HepG2 (cell line): ENCODE results near the gene MYBPC3. TPM values are rescaled to one million over a fixed set of nuclear protein-coding genes. Genes with fewer than 3 reads are reported as not detected.

Source experiments
- ATAC-seq: fragments of 200-7000 bp; cut with Tn5 transposase; 3 replicates; pipeline ENCODE4 v1.9.1; 2020; ENCODE audit warnings: mild to moderate bottlenecking, moderate library complexity
- BruUV-seq: library from RNA; stranded (reverse); fragments of 400-500 nt; replicated peaks from 2 replicates; lab custom pipeline; 2021; lab: Mats Ljungman, UMichigan
- CTCF ChIA-PET: fragments of 300-600 bp; formaldehyde crosslinking; extraction: SDS; loops from one replicate; lab custom pipeline; 2021; ENCODE audit warnings: low total read pairs, inconsistent platforms, low intra/inter-chr PET ratio; lab: Yijun Ruan, JAX
- POLR2A ChIA-PET: fragments of 350-600 bp; sonication (Branson Sonifier 250); formaldehyde crosslinking; loops from one replicate; lab custom pipeline; 2020; ENCODE audit warnings: antibody characterized with exemption, inconsistent platforms; lab: Yijun Ruan, JAX
- DNase-seq: peaks from one replicate; pipeline ENCODE4 v3.0.0-alpha.2; 2015; ENCODE audit warnings: low spot score
- FAIRE-seq: peaks from 3 replicates; lab custom pipeline; 2011; peaks lifted over from hg19 to GRCh38; lab: Jason Lieb, UNC
- H2AFZ ChIP-seq: one replicate; pipeline ENCODE4 v1.6.1; 2011; ENCODE audit warnings: low read length, inconsistent platforms
- H3K27ac ChIP-seq: fragments of 300-600 bp; 3 replicates; pipeline ENCODE4 v1.8.0; 2011; ENCODE audit warnings: mixed run types, mild to moderate bottlenecking, mixed read lengths, low read length, inconsistent platforms; ENCODE audit not compliant: insufficient read depth; ENCODE audit errors: extremely low read length
- H3K27me3 ChIP-seq, 2 experiments: fragments of 200-600 bp in 1 of 2; 2 replicates in 1 of 2; 3 replicates in 1 of 2; pipeline versions ENCODE4 v1.6.0 to v1.8.0; 2011; ENCODE audit warnings: low read length in 2 of 2, mild to moderate bottlenecking in 2 of 2, moderate library complexity in 2 of 2, inconsistent platforms in 1 of 2; ENCODE audit not compliant: insufficient read depth in 2 of 2, control insufficient read depth in 1 of 2
- H3K36me3 ChIP-seq, 2 experiments: fragments of 200-600 bp in 1 of 2; replicated peaks in 1 of 2; 2 replicates in 1 of 2; 3 replicates in 1 of 2; pipeline versions ENCODE4 v1.5.1 to v1.8.0; 2011; ENCODE audit warnings: low read length in 2 of 2, inconsistent platforms in 1 of 2; ENCODE audit not compliant: insufficient read depth in 2 of 2, control insufficient read depth in 1 of 2
- H3K4me1 ChIP-seq: 2 replicates; pipeline ENCODE4 v1.5.1; 2012; ENCODE audit warnings: low read length, inconsistent platforms; ENCODE audit not compliant: insufficient read depth
- H3K4me2 ChIP-seq: 2 replicates; pipeline ENCODE4 v1.6.0; 2011; ENCODE audit warnings: low read depth, low read length, inconsistent platforms
- H3K4me3 ChIP-seq, 3 experiments: fragments of 200-600 bp in 1 of 3; sonication (generic), shearing (Covaris generic) in 1 of 3; replicated peaks in 1 of 3; 2 replicates each; pipeline ENCODE4 v1.5.1; 2011 to 2016; ENCODE audit warnings: low read length in 3 of 3, inconsistent platforms in 2 of 3, low read depth in 2 of 3, mild to moderate bottlenecking in 2 of 3, control low read depth in 1 of 3, mixed read lengths in 1 of 3; ENCODE audit not compliant: insufficient read depth in 1 of 3
- H3K79me2 ChIP-seq: one replicate; pipeline ENCODE4 v1.6.1; 2011; ENCODE audit warnings: low read length, inconsistent platforms; ENCODE audit not compliant: insufficient read depth
- H3K9ac ChIP-seq: 2 replicates; pipeline ENCODE4 v1.6.0; 2011; ENCODE audit warnings: mild to moderate bottlenecking, low read depth, low read length, inconsistent platforms; ENCODE audit not compliant: insufficient read depth
- H3K9me3 ChIP-seq: 2 replicates; pipeline ENCODE4 v1.5.1; 2012; ENCODE audit warnings: mild to moderate bottlenecking, low read length
- H4K20me1 ChIP-seq: 2 replicates; pipeline ENCODE4 v1.6.0; 2011; ENCODE audit warnings: inconsistent platforms, mild to moderate bottlenecking, low read length, moderate library complexity; ENCODE audit not compliant: insufficient read depth
- HMG20A ChIP-seq: IDR thresholded peaks from 2 replicates; pipeline ENCODE4 v1.6.1; 2016; ENCODE audit warnings: borderline replicate concordance
- KDM1A ChIP-seq: IDR thresholded peaks from 2 replicates; pipeline ENCODE4 v1.6.1; 2016; ENCODE audit warnings: missing compliant biosample characterization
- SNAI1 ChIP-seq: sonication (generic); formaldehyde crosslinking; IDR thresholded peaks from 2 replicates; pipeline ENCODE4 v1.5.0; 2020; ENCODE audit warnings: mild to moderate bottlenecking, missing genetic modification reagents, borderline replicate concordance
- U2AF2 ChIP-seq: fragments of 200-400 bp; formaldehyde crosslinking; IDR thresholded peaks from 2 replicates; pipeline ENCODE4 v1.6.1; 2017; ENCODE audit warnings: low read depth, mild to moderate bottlenecking, low read length
- ZNF512B ChIP-seq: sonication (generic); formaldehyde crosslinking; IDR thresholded peaks from 2 replicates; pipeline ENCODE4 v1.5.1; 2020; ENCODE audit warnings: missing genetic modification reagents, mild to moderate bottlenecking, borderline replicate concordance
- ZNF629 ChIP-seq: sonication (generic); formaldehyde crosslinking; conservative IDR thresholded peaks from 2 replicates; pipeline ENCODE4 v1.5.0; 2020; ENCODE audit warnings: missing genetic modification reagents
- ZNF740 ChIP-seq: sonication (generic); formaldehyde crosslinking; IDR thresholded peaks from 2 replicates; pipeline ENCODE4 v1.4.0; 2020; ENCODE audit warnings: missing genetic modification reagents
- WGBS: methylation state at CpG from one replicate; pipeline ENCODE4 v1.1.6; 2017; ENCODE audit warnings: low lambda C conversion rate; 5-methylcytosine and 5-hydroxymethylcytosine counted together
- in situ Hi-C: cut with HindIII; loops from 2 replicates; pipeline ENCODE4 v1.10.0; 2017; ENCODE audit warnings: low pct_unique_long_range_greater_than_20kb; ENCODE audit not compliant: extremely low pct_ligation_motif_present
- intact Hi-C: fragments of 100-400 bp; cut with micrococcal nuclease; formaldehyde crosslinking; loops from one replicate; pipeline ENCODE4 v1.10.0; 2022; ENCODE audit not compliant: unreplicated experiment
- polyA plus RNA-seq, 8 experiments: library from polyadenylated mRNA; depleted of rRNA in 3 of 8; stranded (reverse) in 7 of 8; unstranded in 1 of 8; fragments of >200 nt; fragmentation: Illumina TruSeq in 4 of 8; extraction: Trizol in 4 of 8; gene quantifications; 2 replicates each; pipeline versions ENCODE4 v1.2.1 to v1.2.3, GENCODE V29; 2011 to 2016; ENCODE audit warnings: low read depth in 4 of 8, missing spikeins in 1 of 8, mixed read lengths in 1 of 8; ENCODE audit not compliant: insufficient read depth in 1 of 8
- total RNA-seq, 5 experiments: library from RNA; depleted of rRNA; stranded (reverse); fragments of >200 nt; fragmentation: Illumina TruSeq; extraction: Trizol; gene quantifications; 2 replicates each; pipeline ENCODE4 v1.2.3, GENCODE V29; 2016; ENCODE audit warnings: low read depth in 1 of 5
- TF ChIP-seq, protein P1 (sequence below): IDR thresholded peaks from 2 replicates; pipeline ENCODE4 v1.6.1; 2012; ENCODE audit warnings: low read length, improper control_type of control experiment
- TF ChIP-seq, protein P2 (sequence below): sonication (generic); formaldehyde crosslinking; IDR thresholded peaks from 2 replicates; pipeline ENCODE4 v1.5.1; 2020; ENCODE audit warnings: mild to moderate bottlenecking, missing genetic modification reagents, moderate library complexity

The MYBPC3 gene
- total and polyA plus RNA-seq, 2 of the 13 experiments (the other 11 are each of a cell fraction or from before 2014, with no cell fraction given): not detected

- TF ChIP-seq ZNF512B: no peak
Measured at GRCh38 chr11:47400768-47401279, 48.3 kb upstream of the MYBPC3 start (continued).

GRCh38 chr11:47399860-47400767 is 47.6 kb upstream of the MYBPC3 start:
- no peak for DNase-seq
- TF ChIP-seq KDM1A (0 out of 2 replicates have a peak, but pooled peaks have one; percentile 26), ZNF629 (CRISPR knock-in tag) (peak; percentile 95), ZNF740 (CRISPR knock-in tag) (0 out of 2 replicates have a peak, but pooled peaks have one; percentile 40), U2AF2 (no peak), HMG20A (CRISPR knock-in tag) (no peak), SNAI1 (CRISPR knock-in tag) (no peak)
- TF ChIP-seq, protein P1, sequence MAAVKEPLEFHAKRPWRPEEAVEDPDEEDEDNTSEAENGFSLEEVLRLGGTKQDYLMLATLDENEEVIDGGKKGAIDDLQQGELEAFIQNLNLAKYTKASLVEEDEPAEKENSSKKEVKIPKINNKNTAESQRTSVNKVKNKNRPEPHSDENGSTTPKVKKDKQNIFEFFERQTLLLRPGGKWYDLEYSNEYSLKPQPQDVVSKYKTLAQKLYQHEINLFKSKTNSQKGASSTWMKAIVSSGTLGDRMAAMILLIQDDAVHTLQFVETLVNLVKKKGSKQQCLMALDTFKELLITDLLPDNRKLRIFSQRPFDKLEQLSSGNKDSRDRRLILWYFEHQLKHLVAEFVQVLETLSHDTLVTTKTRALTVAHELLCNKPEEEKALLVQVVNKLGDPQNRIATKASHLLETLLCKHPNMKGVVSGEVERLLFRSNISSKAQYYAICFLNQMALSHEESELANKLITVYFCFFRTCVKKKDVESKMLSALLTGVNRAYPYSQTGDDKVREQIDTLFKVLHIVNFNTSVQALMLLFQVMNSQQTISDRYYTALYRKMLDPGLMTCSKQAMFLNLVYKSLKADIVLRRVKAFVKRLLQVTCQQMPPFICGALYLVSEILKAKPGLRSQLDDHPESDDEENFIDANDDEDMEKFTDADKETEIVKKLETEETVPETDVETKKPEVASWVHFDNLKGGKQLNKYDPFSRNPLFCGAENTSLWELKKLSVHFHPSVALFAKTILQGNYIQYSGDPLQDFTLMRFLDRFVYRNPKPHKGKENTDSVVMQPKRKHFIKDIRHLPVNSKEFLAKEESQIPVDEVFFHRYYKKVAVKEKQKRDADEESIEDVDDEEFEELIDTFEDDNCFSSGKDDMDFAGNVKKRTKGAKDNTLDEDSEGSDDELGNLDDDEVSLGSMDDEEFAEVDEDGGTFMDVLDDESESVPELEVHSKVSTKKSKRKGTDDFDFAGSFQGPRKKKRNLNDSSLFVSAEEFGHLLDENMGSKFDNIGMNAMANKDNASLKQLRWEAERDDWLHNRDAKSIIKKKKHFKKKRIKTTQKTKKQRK: no peak
- TF ChIP-seq, protein P2, sequence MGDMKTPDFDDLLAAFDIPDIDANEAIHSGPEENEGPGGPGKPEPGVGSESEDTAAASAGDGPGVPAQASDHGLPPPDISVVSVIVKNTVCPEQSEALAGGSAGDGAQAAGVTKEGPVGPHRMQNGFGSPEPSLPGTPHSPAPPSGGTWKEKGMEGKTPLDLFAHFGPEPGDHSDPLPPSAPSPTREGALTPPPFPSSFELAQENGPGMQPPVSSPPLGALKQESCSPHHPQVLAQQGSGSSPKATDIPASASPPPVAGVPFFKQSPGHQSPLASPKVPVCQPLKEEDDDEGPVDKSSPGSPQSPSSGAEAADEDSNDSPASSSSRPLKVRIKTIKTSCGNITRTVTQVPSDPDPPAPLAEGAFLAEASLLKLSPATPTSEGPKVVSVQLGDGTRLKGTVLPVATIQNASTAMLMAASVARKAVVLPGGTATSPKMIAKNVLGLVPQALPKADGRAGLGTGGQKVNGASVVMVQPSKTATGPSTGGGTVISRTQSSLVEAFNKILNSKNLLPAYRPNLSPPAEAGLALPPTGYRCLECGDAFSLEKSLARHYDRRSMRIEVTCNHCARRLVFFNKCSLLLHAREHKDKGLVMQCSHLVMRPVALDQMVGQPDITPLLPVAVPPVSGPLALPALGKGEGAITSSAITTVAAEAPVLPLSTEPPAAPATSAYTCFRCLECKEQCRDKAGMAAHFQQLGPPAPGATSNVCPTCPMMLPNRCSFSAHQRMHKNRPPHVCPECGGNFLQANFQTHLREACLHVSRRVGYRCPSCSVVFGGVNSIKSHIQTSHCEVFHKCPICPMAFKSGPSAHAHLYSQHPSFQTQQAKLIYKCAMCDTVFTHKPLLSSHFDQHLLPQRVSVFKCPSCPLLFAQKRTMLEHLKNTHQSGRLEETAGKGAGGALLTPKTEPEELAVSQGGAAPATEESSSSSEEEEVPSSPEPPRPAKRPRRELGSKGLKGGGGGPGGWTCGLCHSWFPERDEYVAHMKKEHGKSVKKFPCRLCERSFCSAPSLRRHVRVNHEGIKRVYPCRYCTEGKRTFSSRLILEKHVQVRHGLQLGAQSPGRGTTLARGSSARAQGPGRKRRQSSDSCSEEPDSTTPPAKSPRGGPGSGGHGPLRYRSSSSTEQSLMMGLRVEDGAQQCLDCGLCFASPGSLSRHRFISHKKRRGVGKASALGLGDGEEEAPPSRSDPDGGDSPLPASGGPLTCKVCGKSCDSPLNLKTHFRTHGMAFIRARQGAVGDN (CRISPR knock-in tag): peak; percentile 23; the same call in 1 of the 2 replicates

More at GRCh38 chr11:47399860-47400767, 47.6 kb upstream of the MYBPC3 start:
- Histone ChIP-seq H4K20me1 (no peaks in the 10 kb centered on the region), H2AFZ (peak overlapping the region; percentile 50), H3K36me3 (no peaks in the 10 kb centered on the region), H3K4me1 (peaks cover 50% of the 10 kb centered on the region), H3K27ac (no peak overlapping the region), H3K79me2 (no peaks in the 10 kb centered on the region), H3K27me3 (peaks cover 0 to 12% of the 10 kb centered on the region in 2 experiments; a peak in 1 of 5 replicates), H3K9me3 (no peaks in the 10 kb centered on the region), H3K4me2 (peak overlapping the region; percentile 96), H3K9ac (peak overlapping the region; percentile 55; the same call in 1 of the 2 replicates), H3K4me3 (peak overlapping the region; percentile 55 to 70 (median 61))
- ATAC-seq (peak; percentile 17; the same call in 2 of the 3 replicates), FAIRE-seq (no peak)
- ChIA-PET CTCF (no interaction called here), POLR2A (interaction anchor here (1.2 to 1.8 kb wide), 3 partner anchors 12 to 37 kb away, joined by 3 to 5 read pairs (median 5); partner anchors contain the start of gene PSMC3)
- intact Hi-C loops: no loop called here
- WGBS: 6% methylated on average over 25 of the region's 47 CpGs
- no TSS peak for BruUV-seq
- in situ Hi-C loops: no loop called here
